HG03108 (cell line): ENCODE measurements around the gene PTPRK.

Experiments
- ATAC-seq: cut with Tn5 transposase; IDR thresholded peaks from one replicate; pipeline ENCODE4 v1.9.1; 2021; ENCODE audit warnings: moderate library complexity; ENCODE audit not compliant: unreplicated experiment

PTPRK gene

GRCh38 chr6:128208078-128208477 lies 312.3 kb downstream of the PTPRK start:
- no peak for ATAC-seq

GRCh38 chr6:128206610-128207426 lies 313.6 kb downstream of the PTPRK start:
- ATAC-seq = no peak

GRCh38 chr6:128204616-128205015 lies 315.8 kb downstream of the PTPRK start:
- ATAC-seq = no peak

DNA sequence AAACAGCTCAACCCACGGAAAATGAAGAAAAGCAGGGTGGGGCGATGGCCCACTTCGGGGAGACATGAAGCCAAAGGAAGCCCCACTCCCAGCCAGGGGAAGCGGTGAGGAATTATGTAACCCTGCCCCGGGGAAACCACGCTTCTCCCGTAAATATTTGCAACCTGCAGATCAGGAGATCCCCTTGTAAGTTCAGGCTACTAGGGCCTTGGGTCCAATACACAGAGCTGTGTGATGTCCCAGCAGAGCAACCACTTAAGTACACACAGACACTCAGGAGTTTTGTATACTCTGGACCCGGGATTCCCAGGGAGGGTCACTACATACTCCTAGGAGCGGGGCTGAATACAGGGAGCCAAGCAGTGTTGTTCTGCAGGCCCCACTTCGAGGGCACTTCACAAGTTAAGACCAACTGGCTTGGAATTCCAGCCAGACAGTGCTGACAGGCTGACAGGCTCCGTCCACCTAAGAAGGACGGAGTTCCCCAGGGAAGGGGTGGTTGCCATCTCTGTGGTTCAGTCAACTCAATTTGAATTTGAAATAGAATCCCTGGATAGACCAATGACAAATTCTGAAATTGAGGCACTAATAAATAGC lies 318.1 kb downstream of the PTPRK start:
- ATAC-seq = no peak

DNA sequence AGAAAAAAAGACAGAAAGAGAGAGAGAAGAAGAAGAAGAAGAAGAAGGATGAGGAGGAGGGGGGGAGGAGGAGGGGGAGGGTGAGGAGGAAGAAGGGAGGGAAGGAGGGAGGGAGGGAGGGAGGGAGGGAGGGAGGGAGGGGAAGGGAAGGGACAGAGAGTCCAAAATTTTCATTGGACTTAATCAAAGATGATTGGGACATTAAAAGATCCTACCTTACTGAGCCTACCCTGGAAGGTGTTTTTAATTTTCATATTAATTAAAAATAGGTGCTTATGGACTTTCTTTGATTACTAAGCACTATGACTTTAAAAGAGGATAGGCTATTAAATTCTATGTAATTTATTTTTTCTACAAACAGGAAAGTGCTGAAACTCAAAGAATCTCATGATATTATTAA lies 319.6 kb downstream of the PTPRK start:
- ATAC-seq = no peak

- ATAC-seq = no peak
Observed at GRCh38 chr6:128199461-128199860, 320.9 kb downstream of the PTPRK start.

- ATAC-seq = no peak
Observed at GRCh38 chr6:128192972-128193371, 327.4 kb downstream of the PTPRK start.

DNA sequence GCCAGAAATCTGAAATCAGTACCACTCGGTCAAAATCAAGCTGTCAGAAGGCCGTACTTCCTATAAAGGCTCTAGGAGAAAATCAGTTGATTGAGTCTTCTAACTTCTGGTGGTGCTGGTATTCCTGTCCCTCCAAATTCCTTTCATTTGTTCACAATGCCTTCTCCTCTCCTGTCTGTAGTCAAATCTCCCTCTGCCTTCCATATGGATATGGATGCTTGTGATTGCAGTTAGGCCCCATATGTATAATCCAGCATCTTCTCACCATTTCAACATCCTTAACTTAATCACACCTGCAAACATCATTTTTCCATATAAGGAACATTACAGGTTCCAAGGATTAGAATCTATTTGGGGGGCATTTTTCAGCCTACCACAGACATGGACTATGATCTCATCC lies 331.7 kb downstream of the PTPRK start:
- no peak for ATAC-seq

DNA sequence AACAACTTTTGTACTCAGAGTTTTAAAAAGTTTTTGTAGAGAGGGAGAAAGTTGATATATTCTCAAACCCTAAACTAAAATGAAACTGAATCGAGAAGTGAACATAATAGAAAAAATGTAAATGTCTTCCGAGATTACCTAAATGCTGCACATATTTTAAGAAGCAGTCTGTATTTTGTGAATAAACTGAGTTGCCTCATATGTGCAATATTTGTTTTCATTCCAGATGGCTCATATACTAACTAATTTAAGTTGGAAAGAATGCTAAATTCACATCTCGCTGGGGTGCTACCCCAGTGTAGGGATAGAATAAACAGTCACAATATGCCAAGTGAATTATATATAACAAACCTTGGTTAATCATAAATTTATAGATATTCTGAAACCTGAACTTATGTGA lies 333.7 kb downstream of the PTPRK start:
- ATAC-seq = no peak

DNA sequence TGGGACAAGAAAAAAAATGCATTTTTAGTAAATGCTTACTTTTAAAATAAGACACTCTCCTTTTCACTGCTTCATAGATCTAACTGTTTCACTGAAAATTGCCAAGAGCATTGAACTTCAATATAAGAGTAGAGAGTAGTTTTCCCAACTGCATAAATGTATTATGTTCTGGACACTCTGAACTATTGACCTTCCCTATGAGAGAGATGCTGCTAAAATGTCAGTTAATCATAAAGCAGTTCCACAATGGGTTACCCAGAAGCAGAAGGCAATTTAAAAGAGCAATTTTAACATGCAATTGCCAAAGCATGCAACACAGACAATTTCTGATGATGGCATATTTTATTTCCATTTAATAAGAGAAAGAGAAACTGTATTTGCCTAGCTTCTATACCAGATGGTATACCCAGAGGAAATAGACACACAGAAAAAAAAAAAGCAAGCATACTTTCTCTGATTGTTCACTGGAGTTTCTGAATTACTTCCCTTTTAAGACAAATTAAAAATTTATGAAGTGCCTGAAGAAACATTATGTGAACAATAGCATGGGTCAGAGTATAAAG lies 340.4 kb downstream of the PTPRK start:
- no peak for ATAC-seq

DNA sequence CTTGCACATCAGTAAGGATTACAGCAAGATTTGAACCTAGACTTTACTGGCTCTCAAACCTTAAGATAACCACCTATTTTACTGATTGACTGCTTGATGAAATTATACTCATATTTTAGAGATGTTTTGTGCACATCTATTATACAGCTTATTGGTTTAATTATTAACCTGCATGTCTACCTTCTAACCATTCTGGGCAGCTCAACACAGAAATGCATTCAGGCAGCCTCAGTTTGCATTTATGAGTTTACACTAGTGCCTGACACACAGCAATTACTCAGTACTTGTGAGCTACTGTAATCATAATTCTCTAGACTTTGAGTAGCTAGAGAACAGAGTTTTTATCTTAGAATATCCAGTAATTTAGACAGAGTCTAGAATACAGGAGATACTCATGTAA lies 345.7 kb downstream of the PTPRK start:
- ATAC-seq = no peak

GRCh38 chr6:128172752-128173682 lies 347.4 kb downstream of the PTPRK start:
- no peak for ATAC-seq

GRCh38 chr6:128172081-128172480 lies 348.3 kb downstream of the PTPRK start:
- ATAC-seq = no peak

GRCh38 chr6:128171182-128171581 lies 349.2 kb downstream of the PTPRK start:
- no peak for ATAC-seq

- ATAC-seq = no peak
Observed at GRCh38 chr6:128168244-128168643, 352.2 kb downstream of the PTPRK start.

DNA sequence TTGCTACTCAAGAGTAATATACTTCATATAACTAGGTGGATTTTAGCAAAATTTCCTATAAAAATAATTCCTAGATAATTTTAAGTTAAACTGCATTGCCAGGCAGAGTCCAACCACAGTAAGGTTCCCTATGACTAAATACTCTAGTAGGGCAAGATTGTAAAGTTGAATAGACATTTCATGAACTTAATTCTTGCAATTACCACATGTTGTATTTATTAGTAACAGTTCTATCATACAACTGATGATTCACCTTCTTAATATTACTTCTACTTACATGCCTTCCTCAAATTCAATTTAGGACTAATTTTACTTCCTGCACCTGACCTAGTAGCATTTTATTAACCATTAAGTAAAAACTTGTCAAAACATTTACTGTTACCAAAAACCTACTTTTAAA lies 352.8 kb downstream of the PTPRK start:
- no peak for ATAC-seq

DNA sequence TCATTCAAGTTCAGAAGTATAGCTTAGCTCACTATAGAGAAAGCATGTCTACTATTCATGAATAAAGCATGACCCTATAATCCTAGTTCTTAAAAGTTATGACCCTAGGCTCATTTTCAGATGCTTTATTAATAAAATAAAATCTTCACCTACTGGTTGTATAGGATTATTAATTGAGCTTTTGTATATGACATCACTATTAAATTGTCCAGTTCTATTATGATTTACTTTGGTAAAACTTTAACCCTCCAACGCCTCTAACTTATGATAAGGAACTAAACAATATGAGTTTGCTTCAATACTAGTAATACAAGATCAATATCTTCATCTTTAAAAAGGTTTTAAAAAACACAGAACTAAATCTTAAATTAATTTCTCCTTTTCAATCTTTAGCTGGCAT lies 356.1 kb downstream of the PTPRK start:
- no peak for ATAC-seq

- ATAC-seq = no peak
Observed at GRCh38 chr6:128162423-128162822, 358.0 kb downstream of the PTPRK start.

GRCh38 chr6:128161839-128162238 lies 358.6 kb downstream of the PTPRK start:
- no peak for ATAC-seq

DNA sequence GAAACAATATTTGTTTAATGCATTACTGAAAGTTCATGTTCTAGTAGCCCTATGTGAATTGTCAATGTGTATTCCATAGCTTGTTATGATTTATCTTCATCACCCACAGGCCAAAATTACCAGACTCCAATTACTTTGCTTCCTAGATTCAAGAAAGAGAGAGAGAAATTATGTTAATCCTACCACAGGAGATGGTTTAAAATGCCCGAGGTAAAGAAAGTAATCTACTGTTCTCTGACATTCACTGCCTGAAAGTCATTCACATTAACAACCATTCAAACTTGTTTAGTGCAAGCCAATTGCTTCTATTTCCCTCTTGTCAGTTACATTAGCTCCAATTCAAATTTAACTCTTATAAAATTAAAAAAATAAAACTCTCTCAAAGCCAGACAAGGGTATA lies 359.1 kb downstream of the PTPRK start:
- ATAC-seq = no peak

DNA sequence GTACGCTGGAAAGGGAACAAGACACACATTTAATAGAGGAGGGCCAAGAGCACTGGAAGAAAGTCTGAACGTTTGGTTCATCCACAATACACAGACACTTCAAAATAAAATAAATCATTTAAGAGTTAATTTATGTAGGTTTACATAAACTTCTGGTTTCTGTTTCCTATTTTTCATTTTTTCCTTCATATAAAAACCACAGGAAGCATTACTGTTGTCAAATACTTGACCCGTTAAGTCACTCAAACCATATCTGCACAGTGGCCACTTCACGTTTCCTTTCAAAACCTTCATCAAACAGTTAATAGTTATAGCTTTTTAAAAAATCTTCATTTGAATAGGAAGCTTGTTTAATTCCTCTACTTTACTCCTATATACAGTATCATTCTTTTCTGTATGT lies 361.9 kb downstream of the PTPRK start:
- ATAC-seq = no peak
